Stimulated activated CD4-positive, alpha-beta T cell treated with anti-CD3 and anti-CD28 coated beads, Interleukin-1b, Interleukin-23, amount 100 ng/mL, for 24 hours (primary cell): ENCODE results near the gene C19orf67.
"Not testable (repeated sequence)": the region's sequence is repeated elsewhere in the genome, so short reads cannot be mapped to it uniquely, and the experiment has no call there.

Experiments
- DNase-seq, 4 experiments: peaks; one replicate each; pipeline ENCODE4 v3.0.0-alpha.2; 2020; ENCODE audit warnings: low read depth in 4 of 4, low spot score in 1 of 4

The C19orf67 gene

GRCh38 chr19:14058182-14059092, 27.1 kb downstream of the C19orf67 start:
- no peak for DNase-seq

DNA sequence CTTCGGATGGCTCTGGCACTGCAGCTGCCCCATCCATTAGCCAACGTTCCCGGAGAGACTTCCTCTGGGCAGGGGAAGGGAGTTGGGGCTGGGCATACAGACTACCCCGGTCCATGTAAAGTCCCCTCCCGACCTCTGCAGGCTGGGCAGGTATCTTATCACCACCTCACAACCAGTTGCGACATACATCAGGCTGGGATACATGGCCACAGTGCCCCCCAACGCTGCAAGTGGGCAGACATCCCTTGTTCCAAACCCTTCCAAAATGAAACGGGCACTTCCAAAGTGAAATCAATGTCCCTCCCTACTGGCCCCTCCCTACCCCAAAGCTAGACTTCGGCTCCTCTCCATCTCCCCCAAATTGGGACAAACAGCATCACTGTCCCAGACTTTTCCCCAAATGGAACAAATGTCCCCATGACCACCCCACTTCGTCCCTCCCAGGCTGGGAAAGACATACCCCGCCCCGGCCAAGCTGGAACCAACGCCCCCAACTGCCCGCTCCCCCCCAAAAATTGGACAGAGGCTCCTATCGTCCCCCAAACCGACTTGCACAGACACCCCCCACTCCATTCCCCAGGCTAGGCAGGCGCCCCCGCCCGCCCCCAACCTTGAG, 28.7 kb downstream of the C19orf67 start:
- no peak for DNase-seq

DNA sequence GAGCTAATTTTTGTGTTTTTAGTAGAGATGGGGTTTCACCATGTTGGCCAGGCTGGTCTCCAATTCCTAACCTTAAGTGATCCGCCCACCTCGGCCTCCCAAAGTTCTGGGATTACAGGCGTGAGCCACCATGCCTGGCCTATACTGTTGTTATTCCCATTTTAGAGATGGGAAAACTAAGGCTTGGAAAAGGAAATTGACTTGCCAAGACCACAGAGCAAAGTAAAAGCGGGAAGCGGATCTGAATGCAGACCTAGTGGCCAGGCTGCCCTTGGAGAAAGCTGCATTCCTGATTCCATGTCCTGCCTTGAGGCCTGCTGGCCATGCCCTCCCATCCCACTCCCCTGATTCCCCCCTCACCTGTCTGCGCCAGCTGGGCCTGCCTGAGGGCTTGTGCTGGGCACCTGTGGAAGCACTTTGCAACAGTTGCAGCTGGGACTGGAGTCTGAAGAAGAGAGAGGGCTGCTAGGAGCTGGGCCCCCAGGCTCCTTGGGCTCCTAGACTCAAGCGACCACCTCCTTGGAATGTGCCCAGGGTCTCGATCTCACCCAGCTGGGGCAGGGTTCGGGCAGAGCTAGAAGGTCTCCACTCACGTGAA, 29.4 kb downstream of the C19orf67 start:
- DNase-seq = no peak

- DNase-seq = no peak
Observed at GRCh38 chr19:14055396-14055795, 30.2 kb downstream of the C19orf67 start.

DNA sequence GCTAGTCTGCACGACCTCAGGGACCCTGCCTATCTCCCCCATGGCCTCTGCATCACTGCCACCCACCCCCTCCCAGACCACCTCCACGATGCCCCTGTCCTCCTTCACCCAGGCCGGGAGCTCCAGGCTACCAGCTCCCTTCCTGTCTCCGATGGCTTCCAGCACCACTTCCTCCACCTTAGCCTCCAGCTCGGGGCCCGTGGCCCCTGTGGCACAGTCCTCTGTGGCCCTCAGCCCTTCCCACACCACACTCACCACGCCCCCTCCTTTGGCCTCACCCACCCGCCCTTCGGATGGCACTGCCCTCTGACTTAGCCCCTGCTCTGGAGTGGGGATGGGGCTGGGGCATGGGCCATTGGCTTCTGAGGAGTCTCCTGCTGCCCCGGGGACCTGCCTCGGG, 30.9 kb downstream of the C19orf67 start:
- no peak for DNase-seq

DNA sequence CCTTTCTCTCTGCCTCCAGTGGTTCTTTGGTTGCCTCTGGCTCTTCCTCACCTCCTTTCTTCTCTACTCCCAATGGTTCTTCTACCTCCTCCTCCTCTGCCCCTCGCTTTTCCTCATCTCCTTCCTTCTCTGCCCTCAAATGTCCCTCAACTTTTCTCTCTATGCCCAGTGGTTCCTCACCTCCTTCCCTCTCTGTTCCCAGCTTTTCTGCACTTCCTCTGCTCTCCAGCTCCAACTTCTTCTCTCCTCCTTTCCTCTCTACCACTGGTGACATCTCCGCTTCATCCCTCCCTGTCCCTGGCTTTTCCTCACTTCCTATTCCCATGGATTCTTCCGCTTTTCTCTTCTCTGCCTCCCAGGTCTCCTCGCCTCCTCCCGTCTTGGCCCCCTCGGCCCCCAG, 31.5 kb downstream of the C19orf67 start:
- no peak for DNase-seq

DNA sequence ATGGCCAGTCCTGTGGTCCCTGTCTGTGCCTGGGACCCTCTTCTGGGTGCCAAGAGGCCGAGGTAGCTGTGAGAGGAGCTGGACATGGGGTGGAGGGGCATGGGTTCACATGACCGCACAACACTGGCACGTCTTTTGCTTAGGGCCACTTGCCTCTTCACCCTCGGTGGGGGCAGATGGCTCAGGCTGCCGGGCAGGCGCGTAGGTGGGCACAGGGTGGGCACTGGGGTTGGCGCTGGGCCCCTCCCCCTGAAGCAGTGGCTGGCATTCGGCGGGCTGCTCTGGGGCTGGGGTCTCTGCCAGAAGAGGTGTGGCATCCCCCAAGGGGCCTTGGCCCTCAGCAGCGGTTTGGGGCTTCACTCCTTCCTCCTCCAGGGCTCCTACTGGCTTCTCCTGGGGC, 32.1 kb downstream of the C19orf67 start:
- no peak for DNase-seq

GRCh38 chr19:14053032-14053431, 32.6 kb downstream of the C19orf67 start:
- DNase-seq = no peak

DNA sequence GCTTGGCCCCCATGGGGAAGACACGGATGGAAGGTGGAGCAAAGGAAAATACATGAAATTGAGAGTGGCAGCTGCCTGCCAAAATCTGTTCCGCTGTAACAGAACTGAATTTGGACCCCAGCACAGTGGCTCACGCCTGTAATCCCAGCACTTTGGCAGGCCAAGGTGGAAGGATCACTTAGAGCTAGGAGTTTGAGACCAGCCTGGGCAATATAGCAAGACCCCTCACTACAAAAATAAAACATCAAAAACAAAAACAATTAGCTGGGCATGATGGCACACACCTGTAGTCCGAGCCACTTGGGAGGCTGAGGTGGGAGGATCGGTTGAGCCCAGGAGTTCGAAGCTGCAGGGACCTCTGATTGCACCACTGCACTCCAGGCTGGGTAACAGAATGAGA, 33.1 kb downstream of the C19orf67 start:
- no peak for DNase-seq

DNA sequence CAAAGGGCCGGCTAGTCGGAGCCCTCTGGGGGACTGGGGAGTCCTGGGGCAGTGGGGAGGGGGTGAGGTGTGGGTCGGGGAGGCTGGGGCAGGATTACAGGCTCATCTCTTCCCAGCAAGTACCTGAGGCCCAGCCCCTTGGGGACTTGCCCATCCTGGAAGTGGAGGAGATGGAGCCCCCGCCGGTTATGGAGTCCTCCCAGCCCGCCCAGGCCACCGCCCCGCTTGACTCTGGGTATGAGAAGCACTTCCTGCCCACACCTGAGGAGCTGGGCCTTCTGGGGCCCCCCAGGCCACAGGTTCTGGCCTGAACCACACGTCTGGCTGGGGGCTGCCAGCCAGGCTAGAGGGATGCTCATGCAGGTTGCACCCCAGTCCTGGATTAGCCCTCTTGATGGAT, 33.6 kb downstream of the C19orf67 start:
- DNase-seq = no peak

- not testable (repeated sequence) for DNase-seq
Observed at GRCh38 chr19:14050961-14051360, 34.6 kb downstream of the C19orf67 start.

DNA sequence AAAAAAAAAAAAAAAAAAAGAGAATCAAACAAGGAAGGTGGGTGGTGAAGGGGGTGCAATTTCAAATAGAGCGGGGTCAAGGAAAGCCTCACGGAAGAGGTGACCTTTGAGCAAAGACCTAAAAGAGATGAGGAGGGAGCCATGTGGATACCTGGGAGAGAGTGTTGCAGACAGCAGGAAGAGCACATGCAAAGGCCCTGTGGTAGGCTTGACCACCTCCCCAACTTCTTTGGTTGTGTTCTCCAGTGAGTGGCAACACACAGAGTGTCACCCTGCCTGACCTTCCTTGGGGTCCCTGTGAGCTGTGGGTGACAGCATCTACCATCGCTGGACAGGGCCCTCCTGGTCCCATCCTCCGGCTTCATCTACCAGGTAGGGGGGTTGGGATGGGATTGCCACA, 35.1 kb downstream of the C19orf67 start:
- no peak for DNase-seq

GRCh38 chr19:14048443-14049153, 37.0 kb downstream of the C19orf67 start:
- DNase-seq = peak; percentile 50 to 72 (median 65)

GRCh38 chr19:14047866-14048265, 37.7 kb downstream of the C19orf67 start:
- not testable (repeated sequence) for DNase-seq

GRCh38 chr19:14042659-14043608, 42.6 kb downstream of the C19orf67 start:
- DNase-seq = not testable (repeated sequence)

DNA sequence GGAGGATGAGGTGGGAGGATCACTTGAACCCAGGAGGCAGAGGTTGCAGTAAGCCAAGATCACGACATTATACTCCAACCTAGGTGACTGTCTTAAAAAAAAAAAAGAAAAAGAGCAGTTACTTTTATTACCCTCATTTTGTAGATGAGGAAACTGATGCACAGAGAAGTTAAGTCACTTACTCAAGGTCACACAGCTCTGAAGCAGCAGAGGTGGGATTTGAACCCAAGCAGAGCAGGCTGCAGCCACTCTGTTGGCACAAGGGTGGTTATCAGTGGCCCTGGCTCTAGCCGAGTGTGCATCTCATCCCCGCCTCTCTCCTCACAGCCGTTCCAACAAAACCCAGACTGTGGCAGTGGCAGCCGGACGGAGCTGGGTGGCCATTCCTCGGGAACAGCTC, 46.4 kb downstream of the C19orf67 start:
- DNase-seq = no peak

- no peak for DNase-seq
Observed at GRCh38 chr19:14035706-14036105, 49.9 kb downstream of the C19orf67 start.

- not testable (repeated sequence) for DNase-seq
Observed at GRCh38 chr19:14035159-14035558, 50.4 kb downstream of the C19orf67 start.

- no peak for DNase-seq
Observed at GRCh38 chr19:14033946-14034345, 51.6 kb downstream of the C19orf67 start.

- peak; percentile 38 to 68 (median 56) for DNase-seq
Observed at GRCh38 chr19:14031719-14032480, 53.7 kb downstream of the C19orf67 start, which contains the start of gene IL27RA. Gene IL27RA, plus strand, starts transcription at chr19:14031762. Its CDS starts 111 bp downstream, at chr19:14031873.
